ENCODE results near the gene PKNOX2.

Gene PKNOX2

DNA sequence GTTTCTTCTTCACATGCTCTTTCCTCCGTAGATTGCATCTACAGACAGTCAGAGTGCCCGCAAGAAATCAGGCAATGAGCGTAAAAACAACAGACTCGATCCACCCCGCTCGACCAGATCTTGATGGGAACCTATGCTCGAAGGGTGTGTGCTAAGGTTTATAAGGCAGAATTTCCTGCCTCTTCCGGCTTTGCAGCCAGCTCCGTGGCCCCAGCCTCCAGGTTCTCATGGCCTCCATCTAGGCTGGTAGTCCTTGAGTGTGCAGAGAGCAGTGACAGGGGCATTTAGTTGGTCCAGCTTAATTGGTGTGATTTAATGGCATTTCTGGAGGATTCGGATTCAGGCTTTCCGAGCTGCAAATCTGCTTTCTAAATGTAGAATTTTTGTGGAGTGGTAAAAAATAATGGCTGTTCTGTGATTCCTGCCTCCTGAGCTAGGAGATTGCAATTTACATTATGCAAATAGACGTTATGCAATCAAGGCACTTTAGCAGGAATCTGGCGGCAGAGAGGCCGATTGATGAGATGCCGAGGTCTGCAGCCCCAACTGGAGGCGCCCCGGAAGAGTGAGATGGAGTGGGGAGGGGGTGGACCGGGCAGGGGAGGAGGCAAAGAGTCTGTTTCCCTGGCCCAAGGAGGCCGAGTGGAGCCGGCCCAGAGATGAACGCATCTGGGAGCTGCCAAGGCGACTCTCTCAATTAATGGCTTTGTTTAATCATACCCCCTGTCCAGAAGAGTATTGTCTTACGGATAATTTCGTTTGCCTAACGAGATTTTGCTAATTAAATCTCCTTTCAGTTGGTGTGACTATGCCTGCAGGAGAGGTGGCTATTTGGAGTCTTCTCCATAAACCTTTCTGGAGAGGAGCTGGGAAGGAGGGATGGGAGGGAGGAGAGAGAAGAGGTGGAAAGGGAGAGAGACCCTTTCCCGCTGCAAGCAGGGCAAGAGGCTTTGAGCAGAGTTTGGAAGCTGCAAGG lies 75.3 kb downstream of the PKNOX2 start:
- no peak for DNase-seq

DNA sequence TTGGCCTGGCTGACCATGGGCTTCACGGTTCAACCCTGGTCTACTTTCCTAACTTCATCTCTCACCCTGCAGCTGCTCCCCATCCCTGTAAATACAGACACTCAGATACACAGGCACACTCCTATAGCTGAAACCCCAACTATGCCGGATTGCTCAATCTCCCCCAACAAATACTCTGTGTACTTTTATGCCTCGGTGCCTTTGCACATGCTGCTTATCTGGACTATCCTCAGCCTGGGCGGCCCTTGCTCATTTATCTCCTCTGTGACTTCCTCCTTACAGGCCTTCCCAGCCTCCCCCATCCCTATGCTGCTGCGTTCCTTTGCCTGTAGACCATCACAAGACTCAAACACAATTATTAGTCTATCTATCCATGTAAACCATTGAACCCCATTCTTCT lies 76.6 kb downstream of the PKNOX2 start:
- no peak for DNase-seq

DNA sequence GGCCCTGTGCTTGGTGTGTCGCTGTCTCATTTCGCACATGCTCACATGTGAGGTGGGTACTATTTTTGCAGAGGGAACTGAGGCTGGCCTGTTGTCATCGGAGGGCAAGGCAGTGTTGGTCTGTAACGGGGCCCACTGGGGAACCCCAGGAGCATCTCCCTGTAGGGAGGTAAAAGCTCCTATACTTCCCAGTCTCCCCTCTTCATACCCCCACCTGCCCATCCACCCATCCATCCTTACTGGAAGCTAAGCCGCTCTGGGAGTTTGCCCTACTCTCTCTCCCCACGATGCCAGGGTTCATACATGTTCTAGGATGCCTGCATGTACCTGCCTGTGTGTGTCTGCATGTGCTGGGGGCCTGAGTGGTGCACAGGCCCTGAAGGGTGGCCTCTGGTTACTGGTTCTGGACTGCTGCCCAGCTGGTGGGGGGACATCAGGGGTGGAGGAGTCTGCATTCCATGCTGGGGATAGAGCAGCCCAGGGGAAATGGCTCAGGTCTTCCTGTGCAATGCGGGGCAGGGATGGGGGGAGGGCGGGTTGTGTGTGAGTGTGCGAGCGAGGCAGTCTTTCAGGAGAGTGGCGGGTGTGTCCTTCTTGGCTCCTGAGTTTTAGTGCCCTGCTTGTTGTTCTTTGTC lies 77.7 kb downstream of the PKNOX2 start:
- no peak for DNase-seq

DNA sequence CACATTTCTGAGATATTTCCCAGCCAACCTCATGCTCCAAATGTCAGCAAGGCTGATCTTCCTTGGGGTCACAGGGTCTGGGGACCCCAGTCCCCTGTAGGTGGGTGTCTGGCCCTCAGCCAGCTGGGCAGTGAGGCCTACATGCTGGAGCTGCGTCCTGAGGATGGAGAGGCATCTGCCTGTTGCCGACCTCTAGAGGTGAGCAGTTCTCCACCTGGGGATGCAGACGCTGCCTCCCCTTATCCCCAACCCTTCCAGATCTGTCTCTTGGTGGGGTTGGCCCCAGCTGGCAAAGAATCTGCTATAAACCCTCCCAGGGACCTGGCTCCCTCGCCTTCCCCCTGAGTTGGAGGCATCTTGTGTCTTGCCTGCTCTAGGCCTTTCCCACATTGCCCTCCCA lies 79.6 kb downstream of the PKNOX2 start:
- no peak for DNase-seq

DNA sequence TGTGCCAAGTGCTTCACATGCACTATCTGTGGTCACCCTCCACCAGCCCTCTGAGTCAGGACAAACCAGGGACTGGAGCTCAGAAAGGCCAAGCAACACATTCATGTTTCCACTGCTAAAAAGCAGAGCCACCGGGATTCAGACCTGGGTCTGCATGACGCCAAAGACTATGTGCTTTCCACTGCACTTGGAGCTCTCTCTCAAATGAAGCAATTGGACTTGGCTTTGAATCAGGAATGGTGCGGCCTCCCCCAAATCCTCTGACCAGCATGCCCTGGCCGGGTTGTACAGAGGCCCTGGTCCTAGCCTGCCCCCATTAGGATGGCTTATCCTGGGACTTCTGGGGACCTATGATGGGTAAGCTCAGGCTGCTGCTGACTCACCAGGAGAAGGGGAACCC lies 80.7 kb downstream of the PKNOX2 start:
- no peak for DNase-seq

DNA sequence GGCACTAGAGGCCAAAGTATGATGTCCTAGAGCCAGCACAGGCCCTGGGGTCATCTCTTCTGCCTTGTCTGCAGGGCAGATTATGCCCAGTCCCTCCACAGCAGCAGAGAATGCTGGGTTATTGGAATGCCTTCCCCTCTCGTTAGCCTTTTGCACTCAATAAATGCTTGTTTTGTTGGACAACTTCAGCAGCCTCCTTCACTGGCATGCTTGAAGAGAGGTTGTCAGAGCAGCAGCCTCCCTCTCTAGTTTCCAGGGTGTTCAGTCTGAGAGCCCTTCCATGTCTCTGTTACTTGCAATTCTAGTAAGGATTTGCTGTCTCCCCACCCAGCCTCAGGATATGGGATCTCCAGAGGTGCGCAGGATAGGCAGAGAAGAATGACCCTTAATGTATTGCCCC lies 82.9 kb downstream of the PKNOX2 start:
- DNase-seq = no peak

DNA sequence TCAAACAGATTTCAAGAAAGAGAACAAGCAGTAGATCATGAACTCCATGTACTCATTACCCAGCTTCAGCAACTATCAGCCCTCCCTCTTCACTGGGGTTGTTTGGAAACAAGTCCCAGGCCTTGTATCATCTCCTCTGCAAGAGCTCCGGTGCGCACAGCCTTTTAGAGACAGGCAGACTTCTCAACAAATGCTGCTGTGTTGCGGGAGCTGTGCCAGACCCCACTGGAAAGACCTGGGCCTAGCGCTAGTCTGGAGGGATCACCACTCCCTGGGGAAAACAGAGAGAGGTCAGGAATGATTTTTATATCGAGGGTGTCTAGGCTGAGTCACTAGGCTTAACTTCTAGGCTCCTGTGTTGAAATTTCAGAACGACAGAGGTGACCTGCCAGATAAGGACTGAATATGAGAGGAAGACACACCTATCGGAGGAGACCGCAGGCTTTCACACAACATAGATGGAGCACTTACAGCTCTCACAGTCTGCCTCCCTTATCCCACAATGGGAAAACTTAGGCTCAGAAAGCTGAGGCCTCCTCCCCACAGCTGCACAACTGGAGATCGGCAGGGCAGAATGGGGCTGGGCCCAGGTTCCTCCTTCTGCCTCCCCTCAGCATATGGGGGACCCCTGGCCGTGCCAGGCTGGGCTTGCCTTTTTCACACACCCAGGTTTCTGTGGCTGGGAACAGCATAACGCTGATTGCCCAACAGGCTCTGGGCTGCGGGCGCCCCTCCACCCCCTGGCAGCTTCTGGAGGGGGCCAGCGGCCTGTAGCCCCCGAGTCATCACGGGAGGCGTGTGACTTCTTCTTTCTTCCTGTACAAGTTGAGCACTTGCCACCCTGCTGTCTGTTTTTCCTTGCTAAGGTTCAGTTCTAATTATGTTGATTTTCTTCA lies 86.0 kb downstream of the PKNOX2 start:
- DNase-seq = no peak

DNA sequence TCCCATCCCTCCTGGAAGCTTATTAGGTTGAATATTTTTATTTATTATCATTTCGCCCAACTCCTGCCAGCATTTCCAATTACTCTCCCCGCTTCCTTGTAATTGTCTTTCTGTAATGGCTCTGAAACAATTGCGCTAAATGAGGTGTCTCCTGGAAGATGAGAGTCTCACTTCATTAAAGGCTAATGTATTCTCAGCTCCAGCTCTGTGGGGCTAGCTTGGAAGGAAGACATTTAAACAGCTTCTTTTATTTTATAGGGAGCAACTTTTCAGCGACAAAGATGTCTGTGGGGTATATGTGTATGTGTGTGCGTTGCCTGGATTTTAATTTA lies 86.6 kb downstream of the PKNOX2 start:
- DNase-seq = no peak

DNA sequence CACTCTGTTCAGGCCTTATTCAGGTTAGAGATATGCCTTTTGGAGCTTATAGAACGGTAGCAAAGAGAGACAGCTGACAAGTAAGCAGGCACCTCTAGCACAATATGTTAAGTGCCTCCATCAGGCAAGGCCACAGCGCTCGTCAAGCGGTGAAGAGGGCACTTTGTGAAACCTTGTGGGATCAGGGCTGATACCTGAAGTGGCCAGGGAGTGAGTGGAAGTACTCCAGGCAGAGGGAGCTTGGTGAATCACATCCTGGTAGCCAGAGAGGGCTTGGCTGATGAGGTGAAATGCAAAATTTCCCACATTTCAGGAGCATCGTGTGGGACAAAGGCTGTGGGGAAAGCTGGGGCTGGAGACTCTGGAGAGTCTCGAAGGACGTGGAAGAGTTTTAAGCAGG lies 87.4 kb downstream of the PKNOX2 start:
- DNase-seq = no peak

DNA sequence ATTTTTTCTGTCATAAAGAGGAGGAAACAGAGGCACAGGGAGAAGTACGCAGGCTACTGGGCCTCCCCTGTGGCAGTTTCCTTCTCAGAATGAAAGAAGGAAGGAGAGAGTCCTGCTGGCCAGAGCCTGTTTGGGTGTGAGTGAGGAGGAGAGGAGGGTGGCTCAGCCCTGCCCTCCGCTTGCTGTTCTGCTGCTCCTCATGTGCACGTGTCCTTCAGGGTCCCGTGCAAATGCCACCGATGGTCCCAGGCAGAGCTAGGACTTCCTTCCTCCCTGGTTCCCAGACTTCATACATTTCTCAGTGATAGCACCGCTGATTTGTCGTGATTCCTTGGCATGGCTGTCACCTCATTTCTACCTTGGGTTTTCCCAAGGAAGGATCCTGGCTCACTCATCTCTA lies 88.7 kb downstream of the PKNOX2 start:
- DNase-seq = no peak

DNA sequence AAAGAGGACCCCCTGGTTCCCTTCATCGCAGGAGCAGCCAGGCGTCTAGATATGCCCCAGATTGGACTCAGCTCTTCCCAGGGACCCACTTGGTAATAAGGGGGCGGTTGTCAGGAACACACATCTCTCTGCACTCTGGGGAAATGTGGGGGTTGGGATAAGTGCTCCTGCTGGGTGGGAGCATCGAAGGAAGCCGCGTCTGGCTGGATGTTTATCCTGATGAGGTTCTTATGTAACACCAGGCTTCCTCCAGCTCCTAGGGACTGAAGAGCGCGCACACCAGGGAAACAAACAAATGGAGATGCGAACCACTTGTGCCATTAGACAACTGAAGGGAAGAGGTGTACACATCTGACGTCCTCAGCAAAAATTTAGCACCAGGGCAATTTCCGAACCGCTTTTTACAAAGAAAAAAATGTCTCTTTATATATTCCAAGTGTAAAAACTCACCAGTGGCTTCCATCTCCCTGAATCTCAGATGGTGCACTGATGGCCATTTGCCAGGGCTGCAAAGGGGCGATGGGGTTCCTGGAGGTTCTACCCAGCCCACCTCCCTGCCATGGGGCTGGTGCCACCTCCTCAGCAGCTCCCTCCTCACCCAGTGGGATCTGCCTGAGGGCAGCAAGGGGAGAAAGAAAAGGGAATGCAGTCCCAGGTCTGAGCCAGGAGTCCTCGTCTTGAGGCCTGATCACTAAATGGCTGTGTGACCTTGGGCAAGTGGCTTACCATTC lies 89.4 kb downstream of the PKNOX2 start:
- no peak for DNase-seq

DNA sequence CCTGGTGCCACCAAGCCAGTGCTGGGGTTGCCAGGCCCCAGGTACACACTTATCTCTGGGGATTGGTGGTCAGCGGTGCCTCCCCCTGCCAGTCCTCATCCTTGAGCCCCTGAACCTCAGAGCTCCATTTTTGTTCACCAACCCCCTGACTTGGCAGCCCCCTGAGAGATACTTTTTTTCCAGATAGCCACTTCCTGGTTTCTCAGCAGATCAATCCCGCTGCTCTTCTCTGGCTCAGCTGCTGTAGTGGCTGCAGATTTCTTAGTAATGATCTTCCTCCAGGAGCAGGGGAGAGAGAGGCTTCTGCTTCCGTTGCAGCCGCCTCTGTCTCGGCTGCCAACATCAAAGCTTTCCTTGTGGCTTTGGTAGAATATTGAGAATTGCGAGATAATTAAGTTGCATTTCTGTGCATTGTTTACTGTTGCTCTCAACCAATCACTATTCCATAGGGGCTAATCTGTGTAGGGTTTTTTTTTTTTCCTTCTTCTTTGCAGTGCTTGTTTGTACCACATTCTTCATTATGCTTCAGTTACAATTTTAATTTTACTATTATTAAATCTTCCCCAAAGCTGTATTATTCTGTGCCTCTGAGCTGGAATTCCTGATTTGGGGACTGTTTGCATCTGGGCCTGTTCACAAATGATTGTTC lies 92.1 kb downstream of the PKNOX2 start:
- no peak for DNase-seq

DNA sequence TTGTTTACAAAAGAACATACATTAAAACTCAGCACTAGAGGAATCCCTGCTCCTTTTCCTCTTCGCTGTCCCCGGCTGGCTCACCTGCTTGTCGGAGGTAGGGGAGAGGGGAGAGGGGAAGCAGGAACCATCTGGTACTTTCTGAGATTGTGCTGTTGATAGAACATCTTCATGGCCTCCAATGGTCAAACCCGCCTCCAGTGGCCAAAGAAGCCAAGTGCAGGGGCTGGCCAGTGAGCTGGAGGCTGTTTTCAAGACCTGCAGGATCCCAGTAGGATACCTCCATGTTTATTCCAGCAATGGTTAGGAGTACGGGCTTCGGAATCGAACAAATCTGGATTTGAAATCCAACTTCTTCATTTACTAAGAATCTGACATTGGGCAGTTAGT lies 92.6 kb downstream of the PKNOX2 start:
- DNase-seq = no peak

DNA sequence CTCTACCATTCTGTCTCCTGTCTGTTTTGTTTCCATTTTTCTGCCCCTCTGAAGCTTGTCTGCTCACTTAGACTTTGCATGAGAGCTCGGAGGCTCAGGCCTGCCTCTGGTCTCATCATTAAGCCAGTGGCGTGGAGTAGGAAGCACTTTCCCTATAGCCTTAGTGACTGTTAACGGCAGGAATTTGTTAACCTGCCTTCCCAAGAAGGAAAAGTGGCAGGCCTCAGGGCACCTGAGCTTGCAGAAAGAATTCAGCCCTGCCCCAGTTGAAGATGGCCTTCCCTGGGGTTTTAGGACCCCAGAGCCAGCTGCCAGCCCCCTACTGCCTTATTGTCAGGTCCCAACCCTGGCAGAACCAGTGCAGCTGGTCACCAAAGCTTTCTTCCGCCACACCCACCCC lies 93.2 kb downstream of the PKNOX2 start:
- no peak for DNase-seq

DNA sequence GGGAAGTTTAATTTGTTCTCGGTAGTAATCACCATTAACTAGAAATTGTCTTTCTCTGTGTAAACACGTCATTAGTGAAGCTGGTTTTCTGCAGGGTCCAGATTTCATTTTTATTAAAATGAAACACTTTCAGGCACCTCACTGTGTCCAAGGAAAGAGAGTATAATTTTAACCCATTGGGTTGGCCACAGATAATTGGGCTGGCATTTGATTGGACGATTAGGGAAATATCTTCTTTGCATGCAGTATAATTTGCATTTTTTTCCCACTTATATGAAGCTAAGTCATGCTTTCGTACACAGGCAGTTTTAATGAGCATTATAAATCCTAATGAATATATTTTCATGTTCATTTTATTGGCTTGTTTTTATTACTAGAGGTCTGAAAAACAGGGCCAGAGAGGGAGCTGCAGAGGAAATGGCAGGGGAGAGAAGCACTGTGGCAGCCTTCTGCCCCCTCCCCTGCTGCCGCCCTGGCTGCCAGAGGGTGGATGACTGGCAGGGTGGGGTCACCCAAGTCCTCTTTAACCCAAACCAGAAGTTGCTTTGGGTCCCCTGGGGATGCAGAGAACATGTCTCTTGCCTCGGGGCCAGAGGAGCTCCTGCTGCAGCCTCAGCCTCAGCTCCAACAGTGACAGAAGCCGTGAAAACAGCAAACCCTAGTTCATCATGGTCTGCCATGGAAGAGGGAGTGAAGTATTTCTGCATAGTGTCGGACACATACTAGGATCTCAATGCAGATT lies 93.9 kb downstream of the PKNOX2 start:
- no peak for DNase-seq

DNA sequence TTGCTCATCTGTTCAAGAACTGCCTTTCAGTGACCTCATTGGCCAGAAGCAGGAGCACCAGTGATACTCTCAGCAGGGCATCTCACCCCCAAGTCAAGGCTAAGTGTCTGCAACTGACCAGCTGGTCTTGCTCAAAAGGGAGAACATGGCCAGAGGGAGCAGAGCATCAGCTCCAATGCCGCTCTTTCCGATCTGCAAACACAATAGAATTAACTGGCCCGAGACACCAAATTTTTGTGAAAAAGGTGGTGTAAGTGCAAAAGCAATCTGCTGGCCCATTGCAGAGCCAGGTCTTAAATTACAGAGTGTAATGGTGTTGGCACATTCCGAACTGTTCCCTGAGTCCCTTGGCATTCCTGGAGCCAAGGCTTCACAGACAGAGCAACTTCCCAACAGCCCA lies 97.0 kb downstream of the PKNOX2 start:
- DNase-seq = no peak

DNA sequence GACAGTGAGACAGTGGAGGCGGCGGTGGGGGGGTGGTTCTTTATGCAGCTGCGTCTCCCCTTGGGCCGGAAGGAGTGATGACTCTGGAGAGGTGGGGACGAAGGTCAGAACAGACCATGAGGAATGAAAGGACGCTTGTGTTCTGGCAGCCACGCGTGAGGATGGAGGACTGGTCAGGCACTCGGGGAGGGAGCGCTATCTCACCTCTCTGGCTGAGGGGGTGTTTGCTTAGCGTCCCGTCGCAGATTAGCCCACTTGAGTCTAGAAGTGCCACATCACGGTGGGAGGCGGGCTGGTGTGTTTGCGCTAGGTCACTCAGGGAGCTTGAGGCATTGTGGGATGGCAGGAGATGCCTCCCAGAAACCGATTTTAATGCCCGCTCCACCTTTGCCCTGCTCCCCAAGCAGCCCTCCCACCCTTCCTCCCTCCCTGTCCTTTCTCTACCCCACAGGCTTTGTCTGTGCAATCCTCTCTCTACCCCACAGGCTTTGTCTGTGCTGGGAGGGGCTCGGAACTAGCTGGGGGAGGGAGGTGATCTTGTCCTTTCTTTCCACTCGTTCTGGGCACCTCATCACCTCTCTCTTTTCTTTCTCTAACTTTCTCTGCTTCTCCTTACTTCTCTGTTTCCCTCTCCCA lies 97.8 kb downstream of the PKNOX2 start:
- DNase-seq = no peak

DNA sequence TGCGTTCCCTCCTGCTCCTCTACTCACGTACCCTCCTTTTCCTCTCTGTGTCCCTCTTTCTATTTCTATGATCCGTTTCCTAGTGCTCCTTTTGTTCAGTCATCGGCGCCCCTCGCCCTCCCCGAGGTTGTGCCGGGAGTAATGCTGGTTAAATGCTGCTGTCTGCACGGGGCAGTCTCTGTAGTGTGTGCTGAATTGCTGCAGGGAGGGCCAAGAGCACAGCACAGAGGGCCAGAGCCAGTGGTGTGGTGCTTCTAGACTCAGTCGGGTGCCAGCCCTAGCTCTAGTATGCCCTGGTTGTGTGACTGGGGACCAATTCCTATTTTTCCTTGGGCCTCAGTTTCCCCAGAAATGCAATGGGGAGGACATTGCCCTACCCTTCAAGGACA lies 98.3 kb downstream of the PKNOX2 start:
- DNase-seq = no peak

DNA sequence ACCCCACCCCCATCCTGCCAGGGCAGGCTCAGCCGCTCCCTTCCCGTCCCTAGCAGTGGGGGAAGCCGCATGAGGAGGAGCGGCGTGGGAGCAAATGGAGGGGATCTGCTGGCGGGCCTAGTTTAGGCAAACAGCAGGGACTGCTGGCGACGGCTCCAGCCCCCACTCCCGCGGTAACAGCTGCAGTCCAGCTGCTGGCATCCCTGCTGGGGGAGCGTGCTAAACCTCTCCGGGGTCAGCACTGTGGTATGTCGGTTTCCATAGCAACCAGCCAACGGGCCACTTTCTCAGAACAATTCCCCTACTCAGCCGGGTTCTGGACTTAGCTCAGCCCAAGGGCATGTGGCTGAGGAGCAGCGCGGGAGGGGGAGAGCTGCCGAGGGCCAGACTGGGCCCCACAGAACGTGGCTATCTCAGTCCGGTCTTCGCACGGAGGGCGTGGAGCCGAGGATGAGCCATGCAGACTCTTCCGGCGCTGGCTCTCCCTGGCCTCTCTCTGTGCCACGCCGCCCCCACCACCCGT lies 98.8 kb downstream of the PKNOX2 start:
- DNase-seq = no peak

DNA sequence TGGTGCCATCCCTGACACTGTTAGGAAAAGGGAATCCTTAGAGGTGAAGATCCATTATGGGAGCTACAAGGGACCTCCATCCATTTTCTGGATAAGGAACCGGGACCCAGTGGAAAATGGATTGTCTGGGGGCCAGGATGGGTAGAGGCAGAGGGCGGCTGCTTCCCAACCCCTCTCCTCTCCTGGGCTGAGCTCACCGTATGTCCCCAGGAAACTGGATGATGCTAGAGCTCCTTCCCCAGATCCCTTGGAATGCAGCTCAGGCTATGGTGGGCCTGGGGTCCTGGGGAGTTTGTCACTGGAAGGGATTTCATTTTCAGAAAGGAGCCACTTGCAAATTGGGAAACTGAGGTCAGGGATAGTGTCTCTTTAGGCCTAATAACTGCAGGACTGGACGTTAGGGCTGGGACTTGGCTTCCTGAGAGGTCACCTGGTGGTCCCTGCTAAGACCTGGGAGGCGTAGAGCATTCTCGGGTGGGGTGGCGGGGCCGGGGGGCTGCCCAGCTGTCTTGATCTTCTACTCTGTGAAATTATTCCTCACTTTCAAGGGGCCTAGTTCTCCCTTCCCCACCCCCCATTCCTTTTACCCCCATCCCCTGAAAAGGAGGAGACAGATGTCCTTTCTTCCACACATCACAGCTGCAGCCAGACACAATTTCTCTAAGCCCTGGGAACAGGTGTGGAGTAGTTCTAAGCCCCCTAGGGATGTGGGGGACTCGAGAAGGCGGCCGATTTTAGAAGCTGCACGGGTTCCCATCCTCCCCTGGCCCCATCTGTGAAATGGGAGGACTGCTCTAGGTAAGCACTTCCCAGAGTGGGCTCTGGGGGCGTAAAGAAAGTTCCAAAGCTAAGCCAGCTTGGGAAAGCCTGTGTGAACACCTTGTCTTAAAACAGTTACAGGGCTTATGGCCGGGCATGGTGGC lies 99.8 kb downstream of the PKNOX2 start:
- DNase-seq = no peak

Data from activated CD8-positive, alpha-beta memory T cell treated with anti-CD3 and anti-CD28 coated beads, Interleukin-2, amount 50 U/mL, for 48 hours (primary cell).